T-helper 2 cell treated with Interferon-gamma antibody and Interleukin-4, amounts not matched to agents 100 ng/mL and 5 ng/mL, for 36 hours (primary cell): Measurements from ENCODE around the gene FUZ. TPM values are rescaled to one million over a fixed set of nuclear protein-coding genes. Genes with fewer than 3 reads are reported as not detected.

Experiments
- intact Hi-C: fragments of 100-400 bp; cut with micrococcal nuclease; formaldehyde crosslinking; loops from one replicate; pipeline ENCODE4 v1.15.1; 2023
- total RNA-seq: library from RNA; stranded (reverse); gene quantifications from 2 replicates; pipeline ENCODE4 v1.2.3, GENCODE V29; 2022

The FUZ gene
- total RNA-seq, 1 donor from 2014 or later, result 11.3 TPM

DNA sequence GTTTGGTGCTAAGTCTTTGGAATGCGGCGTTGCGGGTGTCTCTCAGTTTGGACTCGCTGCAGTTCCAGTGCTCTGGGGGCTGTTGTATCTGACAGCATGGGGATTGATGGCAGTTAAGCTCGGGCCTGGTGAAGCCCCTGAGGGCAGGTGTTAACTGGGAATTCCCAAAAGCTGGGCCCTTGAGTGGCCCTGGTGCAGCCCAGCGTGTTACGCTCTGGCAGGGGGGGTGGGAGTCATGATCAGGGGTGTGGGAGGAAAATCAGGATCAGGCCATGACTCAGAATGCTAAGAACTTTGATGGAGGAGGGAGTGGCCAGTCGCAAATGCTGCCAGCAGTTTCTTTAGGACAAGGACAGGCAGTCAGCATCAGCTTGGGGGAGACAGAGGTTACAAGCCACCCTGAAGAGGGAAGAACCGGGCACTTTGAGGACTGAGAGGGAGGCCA, 26.7 kb downstream of the FUZ start:
- intact Hi-C loops, result no loop called here

DNA sequence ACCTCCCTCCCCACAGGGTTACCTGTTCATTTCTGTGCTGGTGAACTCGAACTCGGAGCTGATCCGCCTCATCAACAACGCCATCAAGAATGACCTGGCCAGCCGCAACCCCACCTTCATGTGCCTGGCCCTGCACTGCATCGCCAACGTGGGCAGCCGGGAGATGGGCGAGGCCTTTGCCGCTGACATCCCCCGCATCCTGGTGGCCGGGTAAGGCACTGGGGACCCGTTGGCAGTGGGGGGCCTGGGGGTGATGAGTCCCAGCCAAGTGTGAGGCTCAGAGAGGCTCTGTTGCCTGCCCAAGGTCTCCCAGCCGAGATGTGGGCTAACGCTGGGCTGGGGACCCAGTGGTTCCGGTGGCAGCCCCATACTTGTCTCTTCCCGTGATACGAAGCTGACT, 30.6 kb downstream of the FUZ start:
- intact Hi-C loops, result no loop called here

DNA sequence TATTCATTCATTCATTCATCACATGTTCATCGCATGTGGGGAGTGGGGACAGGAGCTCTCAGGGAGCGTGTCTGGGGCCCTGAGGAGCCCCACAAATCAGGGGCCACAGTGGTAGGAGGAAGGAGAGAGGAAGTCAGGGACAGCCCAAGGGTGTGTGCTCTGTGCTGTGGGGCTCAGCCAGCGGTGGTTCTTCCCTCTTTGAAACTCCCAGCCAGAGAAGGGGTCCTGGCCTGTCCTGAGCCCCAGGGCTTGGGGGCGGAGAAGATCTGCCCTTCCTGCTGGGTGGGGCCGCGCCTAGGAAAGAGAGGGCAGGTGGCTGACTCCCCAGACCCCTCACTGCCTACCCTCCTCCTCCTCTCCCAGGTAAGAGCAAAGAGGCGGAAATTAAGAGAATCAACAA, 31.7 kb downstream of the FUZ start:
- intact Hi-C loops, result no loop called here

DNA sequence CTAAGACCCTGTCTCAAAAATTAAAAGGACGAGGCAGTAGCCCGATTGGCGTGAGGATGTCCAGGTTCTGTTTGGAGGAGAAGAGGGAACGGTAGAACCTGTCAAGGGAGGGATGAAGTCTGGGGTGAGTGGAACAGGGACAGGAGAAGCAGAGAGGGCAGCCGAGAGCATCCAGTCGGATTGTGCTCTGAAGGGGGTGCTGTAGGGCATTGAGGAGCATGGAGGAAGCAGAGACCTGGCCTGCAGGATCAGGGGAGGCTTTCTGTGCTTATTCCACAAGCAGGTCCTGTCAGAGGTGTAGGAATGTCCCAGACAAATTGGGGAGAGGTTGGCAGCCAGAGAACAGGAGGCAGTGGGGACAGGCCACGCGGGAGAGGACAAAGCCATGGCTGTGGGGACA, 32.2 kb downstream of the FUZ start:
- intact Hi-C loops, result no loop called here

DNA sequence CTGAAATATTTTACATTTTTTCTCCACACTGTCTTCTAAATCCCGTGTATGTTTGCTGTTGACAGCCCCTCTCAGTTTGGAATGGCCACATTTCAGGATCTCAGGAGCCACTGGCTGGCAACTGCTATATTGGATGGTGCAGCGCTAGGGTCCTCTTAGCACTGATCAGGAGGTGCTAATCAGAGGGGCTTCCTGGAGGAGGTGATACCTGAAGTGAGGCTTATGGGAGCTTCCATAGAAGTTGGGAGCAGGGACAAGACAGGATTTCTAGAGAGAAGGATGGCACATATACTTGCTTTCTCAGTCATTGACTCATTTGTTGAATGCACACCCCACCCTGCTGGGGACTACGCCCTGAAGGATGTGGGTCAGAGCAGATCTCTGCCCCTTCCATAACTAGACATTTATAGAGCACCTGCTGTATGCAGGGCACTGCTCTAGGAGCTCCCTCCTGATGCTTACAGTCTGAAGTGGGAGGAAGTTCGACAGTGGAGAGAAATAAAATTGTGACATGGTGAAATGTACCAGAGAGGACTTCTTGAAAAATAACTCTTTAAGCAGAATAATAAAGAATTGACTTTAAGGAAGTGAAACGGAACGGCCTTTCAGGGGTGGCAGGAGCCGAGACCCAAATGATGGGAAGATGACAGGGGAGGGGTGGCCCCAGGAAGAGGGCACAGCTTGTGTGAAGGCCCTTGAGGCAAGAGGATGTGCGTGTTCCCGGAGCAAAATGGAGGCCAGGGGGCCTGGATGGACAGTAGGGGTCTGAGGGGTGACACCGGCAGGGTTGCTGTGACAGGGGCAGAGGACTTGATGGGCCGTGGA, 33.1 kb downstream of the FUZ start:
- intact Hi-C loops, result no loop called here

DNA sequence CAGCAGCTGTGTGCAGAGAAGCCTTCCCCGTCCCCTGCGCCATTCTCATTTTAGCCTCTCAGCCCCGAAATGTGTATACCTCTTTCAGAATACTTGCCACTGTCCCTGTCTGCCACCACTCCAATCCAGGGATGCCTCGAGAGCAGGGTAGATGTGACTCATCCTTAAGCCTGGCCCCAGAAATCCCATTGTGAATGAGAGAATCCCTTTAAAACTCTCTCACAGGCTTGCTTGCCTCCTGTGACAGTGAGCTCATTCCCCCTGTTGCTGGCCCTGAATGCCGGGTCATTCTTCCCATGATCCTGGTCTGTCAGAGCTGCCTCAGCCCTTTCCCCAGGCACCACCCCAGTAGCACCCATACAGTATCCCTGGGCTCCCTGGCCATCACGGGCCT, 36.7 kb downstream of the FUZ start:
- intact Hi-C loops, result no loop called here

DNA sequence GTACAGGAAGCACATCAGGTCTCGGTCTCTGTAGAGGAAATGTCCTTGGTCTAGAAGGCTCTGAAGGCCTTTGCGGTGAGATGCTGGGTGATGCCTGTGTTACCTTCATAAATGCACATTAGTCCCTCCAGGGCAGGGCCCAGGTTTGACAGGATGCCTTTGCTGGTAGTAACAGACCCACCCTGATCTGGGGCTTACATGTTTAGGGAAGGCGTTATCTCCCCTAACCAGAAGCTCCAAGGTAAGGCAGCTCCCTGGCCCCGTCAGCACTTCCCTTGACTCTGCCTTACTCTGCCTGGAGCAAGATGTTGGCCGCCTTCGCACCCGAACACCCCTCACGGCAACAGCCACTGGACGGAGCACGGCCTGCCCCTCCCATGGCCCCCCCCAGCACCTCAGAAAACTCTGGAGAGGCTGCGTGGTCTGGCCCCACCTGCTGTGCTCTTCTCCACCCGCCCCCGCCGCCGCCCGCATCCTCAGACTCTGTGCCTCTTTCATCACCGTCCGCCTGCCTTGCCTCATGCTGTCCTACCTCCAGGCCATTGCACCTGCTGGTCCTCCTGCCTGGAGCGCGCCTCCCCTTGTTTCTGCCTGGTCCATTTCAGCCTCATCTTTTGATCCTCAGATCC, 37.2 kb downstream of the FUZ start:
- intact Hi-C loops, result no loop called here

DNA sequence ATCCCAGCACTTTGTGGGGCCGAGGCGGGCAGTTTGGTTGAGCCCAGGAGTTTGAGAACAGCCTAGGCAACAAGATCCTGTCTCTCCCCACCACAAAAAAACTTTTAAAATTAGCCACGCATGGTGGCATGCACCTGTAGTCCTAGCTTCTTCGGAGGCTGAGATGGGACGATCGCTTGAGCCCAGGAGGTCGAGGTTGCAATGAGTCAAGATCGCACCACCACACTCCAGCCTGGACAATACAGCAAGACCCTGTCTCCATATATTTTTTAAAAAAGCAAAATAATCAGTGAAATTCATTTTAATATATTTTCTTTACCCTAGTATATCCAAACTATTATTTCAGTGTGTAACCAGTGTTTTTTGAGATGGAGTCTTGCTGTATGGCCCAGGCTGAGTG, 38.1 kb downstream of the FUZ start:
- intact Hi-C loops, result no loop called here

DNA sequence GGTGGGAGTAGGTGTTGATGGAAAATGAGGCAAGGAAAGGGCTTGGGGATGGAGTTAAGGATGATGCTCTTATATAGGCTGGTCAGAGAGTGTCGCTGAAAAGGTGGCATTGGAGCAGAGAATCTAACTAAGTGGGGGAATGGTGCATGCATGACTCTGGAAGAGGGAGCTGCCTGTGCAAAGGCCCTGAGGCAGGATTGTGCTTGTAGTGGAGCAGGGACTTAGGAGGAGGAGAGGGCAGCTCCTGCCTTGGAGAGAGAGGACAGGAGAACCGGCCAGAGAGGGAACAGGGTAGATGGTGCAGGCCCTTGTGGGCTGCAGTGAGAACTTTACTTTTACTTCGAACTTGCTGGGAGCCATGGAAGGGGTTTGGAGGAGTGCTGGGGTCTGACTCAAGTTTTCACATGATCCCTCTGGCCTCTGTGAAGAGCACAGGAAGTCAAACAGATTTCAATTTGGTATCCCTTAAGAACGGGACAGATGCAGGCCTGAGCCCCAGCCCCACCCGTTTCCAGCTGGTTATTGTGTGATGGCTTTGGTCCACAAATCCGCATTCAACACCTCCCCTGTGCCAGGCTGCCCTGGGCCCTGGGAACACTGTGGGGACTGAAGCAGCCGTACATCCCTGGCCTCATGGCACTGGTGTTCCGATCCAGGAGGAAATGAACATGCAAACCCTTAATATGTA, 39.3 kb downstream of the FUZ start:
- intact Hi-C loops, result no loop called here

DNA sequence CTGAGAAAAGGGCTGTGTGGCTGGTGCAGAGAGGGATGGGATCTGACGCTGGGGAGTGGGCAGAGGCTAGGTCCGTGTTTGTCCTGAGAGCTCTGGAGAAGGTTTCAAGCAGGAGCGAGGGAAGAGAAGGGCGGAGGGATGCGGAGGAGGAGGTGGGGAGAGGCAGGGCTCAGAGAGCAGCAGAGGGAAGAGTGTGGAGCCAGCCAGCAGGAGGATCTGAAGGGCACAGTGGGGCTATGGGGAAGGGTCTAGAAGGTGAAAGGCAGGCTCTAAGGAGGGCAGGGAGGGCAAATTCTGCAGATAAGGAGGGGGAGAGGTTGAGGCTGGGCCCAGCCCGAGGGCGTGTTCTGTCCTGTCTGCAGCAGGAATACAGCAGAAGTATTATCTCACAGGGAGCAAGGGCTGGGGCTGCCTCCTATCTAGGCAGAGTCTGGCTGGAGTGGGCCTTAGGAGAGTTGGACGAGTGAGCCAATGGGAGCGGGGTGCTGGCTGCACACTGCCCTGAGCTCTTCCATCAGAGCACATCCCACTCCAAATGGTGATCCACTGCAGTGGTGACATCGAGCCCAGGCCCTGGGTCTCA, 40.2 kb downstream of the FUZ start:
- intact Hi-C loops, result no loop called here

DNA sequence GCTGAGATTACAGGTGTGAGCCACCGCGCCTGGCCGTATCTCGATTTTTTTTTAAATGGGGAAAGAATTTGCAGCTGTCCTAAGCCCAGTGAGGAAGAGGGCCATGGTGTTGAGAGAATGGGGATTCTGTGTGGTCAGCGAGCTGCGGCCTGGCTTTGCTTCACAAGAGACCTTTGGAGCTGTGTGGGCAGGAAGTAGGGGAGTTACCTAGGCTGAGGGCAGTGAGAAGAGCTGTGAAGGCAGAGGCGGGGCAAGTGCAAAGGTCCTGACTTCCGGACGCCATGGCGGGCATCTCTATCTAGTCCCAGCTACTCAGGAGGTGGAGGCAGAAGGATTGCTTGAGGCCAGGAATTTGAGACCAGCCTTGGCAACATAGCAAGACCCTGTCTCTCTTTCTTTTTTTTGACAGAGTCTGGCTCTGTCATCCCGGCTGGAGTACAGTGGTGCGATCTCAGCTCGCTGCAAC, 41.4 kb downstream of the FUZ start:
- intact Hi-C loops, result no loop called here

DNA sequence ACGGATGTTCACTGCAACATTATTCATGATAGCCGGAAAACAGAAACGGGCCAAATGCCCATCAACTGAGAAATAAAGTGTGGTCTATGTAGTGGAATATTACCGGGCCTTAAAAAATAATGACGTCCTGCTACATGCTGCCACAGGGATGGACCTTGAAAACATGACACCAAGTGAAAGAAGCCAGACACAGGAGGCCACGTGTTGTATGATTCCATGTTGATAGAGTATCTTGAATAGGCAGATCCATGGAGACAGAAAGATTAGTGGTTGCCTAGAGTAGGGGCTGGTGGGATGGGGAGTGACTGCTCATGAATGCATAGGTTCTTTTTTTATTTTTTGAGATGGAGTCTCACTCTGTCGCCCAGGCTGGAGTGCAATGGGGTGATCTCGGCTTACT, 42.6 kb downstream of the FUZ start:
- intact Hi-C loops, result no loop called here

DNA sequence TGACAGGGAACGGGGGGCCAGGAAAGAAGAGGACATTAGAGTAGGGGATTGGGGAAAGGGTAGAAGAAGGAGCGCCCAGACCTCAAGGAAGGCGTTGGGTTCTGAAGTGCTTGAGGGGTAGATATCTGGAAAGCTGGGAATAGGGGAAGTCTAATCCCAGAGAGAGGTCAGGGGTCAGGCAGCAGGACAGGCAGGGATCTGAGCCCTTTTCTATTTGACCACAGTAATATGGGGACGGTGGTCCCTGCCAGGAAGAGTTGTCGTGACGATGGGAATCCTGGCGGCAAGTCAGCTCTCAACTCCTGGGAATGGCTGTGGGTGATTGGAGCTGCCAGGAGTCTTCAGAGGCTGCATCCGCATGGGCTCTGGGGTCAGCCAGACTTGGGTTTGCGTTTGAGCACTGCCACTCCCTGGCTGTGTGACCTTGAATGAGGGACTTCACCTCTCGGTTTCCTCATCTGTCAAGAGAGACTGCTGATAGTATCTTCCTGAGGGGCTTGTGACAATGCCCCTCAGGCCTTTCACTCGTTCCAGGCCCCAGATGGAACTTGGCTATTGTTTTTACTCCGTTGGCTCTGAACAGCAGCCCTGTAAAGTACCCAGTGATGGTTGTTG, 45.0 kb downstream of the FUZ start:
- intact Hi-C loops, result loop anchor here (2.0 kb wide), 1 partner anchor 91 kb away; the partner anchor contains the start of gene PRMT1

DNA sequence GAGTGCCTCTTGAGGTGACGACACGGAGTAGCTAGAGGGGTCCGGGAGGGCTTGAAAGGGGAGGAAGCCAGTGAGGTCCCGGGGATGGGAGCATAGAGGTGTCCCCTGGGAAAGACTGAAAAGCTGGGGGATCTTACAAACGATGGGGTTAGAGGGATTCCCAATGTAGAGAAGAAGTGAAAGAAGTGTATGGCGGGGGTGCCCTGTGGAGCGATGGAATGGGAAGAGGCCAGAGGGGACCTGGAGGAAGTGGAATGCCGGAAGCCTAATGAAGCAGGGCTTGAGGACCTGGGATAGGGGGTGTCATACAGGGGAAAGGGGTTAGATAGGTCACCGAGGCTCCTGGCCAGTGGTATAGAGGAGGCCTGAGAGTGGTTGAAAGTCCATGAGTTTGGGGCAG, 45.7 kb downstream of the FUZ start:
- intact Hi-C loops, result loop anchor here (2.0 kb wide), 1 partner anchor 91 kb away; the partner anchor contains the start of gene PRMT1

DNA sequence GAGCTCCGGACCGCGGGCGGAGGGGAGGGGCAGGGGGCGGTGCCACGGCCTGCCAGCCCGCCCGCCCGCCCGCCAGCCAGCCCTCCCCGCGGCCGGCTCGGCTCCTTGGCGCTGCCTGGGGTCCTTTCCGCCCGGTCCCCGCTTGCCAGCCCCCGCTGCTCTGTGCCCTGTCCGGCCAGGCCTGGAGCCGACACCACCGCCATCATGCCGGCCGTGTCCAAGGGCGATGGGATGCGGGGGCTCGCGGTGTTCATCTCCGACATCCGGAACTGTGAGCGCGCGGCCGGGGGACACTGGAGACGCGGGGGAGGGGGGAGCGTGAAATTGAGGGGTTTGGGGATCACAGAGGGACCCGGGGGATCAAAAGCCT, 46.2 kb downstream of the FUZ start, which contains the start of gene AP2A1:
Gene AP2A1, plus strand, starts transcription at position 72 of the 370 bp plus-strand sequence. Its CDS starts 133 bp downstream, at position 205.
- intact Hi-C loops, result loop anchor here (1.0 to 2.0 kb wide), 6 partner anchors 41 to 1053 kb away; partner anchors contain the start of genes AKT1S1, PNKP, PRMT1 and RRAS

DNA sequence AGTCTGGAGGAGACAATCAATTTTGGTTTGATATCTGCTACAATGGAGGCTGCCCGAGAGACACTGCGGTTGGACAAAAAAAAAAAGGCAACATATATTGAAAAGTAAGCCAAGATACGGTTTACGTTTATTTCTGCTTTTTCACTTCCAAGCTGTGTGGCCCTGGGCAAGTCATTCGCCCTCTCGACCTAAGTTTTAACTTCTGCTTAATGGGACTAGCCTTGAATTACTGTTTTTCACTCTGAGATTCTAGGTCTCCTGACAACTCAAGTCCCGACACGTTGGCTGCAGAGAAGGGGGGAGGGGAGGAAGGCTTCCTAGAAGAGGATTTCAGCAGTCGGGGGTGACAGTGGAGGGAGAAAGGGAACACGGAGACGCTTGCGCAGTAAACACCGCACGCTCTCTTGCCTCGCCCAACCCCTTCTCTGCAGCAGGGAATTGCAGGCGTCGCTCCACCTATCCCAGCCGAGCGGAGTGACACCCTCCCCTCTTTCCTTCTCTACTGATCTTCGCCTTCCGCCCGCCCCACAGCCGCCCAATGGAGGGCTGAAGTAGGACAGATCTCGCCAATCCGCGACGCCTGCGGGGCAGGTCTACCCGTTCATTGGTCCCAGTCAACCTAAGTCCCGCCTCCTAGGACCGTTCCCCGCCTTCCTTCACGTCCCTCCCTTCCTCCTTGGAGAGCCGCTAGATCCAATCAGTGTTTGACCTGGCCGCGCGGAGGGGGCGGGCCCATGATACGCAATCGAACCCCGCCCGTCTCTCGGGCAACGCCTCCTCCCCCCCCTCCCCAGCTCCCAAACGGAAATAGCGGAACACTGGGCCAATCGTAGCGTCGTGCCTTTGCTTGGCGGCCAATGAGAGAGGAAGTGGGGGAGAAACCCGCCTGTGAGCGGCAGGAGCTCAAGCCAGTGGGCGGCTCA, 46.8 kb downstream of the FUZ start:
- intact Hi-C loops, result loop anchor here (1.0 to 2.0 kb wide), 6 partner anchors 42 to 1052 kb away; partner anchors contain the start of genes AKT1S1, PNKP, PRMT1 and RRAS

DNA sequence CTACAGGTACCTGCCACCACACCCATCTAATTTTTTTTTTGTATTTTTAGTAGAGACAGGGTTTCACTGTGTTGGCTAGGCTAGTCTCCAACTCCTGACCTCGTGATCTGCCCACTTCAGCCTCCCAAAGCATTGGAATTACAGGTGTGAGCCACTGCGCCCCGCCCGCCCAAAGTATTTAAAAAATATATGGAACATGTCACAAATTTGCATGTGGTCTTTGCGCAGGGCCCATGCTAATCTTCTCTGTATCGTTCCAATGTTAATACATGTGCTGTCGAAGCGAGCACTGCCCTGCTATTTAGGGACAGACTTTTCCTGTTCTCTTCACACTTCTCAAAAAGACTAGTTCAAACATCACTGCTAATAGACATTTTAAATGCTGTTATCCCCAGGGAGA, 48.8 kb downstream of the FUZ start:
- intact Hi-C loops, result no loop called here

DNA sequence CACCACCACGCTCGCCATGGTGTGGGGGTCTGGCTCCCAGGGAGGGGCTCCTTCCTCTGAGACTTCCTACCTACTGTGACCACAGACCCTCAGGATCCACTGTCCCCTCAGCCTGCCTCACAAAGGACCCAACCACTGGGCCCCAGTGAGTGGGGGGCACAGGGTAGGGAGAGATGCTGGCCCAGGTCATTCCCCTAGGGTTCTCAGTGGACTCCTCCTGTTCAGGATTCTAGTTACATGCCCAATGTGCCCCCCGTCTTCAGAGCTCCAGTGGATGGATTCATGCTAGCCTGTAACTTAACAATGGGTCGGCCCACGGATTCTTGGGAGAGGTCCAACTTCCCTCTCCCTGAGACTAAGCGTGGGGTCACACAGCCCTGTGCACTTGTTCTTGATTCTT, 49.9 kb downstream of the FUZ start, which contains the start of gene TSKS:
Gene TSKS, minus strand, starts transcription at position 77 of the 400 bp plus-strand sequence. Its CDS starts 59 bp downstream, at position 18.
- intact Hi-C loops, result no loop called here

DNA sequence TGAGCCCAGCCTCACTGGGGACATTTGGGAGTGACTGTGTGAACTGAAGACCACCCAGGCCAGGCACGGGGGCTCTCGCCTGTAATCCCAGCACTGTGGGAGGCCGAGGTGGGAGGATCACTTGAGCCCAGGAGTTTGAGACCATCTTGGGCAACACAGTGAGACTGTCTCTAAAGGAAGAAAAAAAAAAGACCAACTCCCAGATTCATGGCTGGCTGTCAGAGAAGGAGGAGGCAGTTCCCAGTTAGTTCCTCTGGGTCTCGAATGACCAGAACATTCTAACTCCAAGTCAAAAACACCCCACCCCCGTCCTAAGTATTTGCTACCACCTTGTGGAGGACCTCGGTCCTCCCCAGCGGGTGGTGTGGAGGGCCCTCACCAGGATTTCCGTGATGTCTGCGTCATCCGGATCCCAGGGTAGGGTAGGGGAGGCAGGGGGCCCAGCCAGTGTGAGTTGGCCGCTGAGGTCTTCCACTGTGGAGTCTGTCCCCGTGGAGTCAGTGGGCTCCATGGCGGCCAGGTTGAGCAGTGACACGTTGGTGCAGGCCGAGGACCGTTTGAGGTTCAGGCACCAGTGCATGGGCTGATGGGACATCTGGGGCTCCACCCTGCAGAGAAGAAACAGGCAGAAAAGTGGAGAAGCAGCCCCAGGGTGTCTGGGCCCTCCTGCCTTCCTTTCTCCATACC, 51.3 kb downstream of the FUZ start:
- intact Hi-C loops, result no loop called here
